Stimulated activated CD4-positive, alpha-beta T cell treated with anti-CD3 and anti-CD28 coated beads, TNF-alpha, amount 100 ng/mL, for 24 hours (primary cell): ENCODE results near the gene CCDC71L.

Experiments used
- DNase-seq, 3 experiments: peaks; one replicate each; pipeline ENCODE4 v3.0.0-alpha.2; 2020; ENCODE audit warnings: low read depth in 3 of 3

The CCDC71L gene

GRCh38 chr7:106659166-106659962 lies 1.6 kb downstream of the CCDC71L start:
- DNase-seq: no peak

GRCh38 chr7:106658316-106659165 lies 2.4 kb downstream of the CCDC71L start:
- DNase-seq: no peak

GRCh38 chr7:106657085-106657991 lies 3.6 kb downstream of the CCDC71L start:
- DNase-seq: no peak

GRCh38 chr7:106655703-106656498 lies 5.1 kb downstream of the CCDC71L start:
- no peak for DNase-seq

- no peak for DNase-seq
Observed at GRCh38 chr7:106653488-106653887, 7.5 kb downstream of the CCDC71L start.

GRCh38 chr7:106652909-106653308 lies 8.0 kb downstream of the CCDC71L start:
- no peak for DNase-seq

- DNase-seq: no peak
Observed at GRCh38 chr7:106652092-106652491, 8.9 kb downstream of the CCDC71L start.

GRCh38 chr7:106646256-106646655 lies 14.7 kb downstream of the CCDC71L start:
- DNase-seq: no peak

GRCh38 chr7:106644999-106645398 lies 16.0 kb downstream of the CCDC71L start:
- DNase-seq: no peak

- DNase-seq: no peak
Observed at GRCh38 chr7:106643216-106644000, 17.6 kb downstream of the CCDC71L start.

- no peak for DNase-seq
Observed at GRCh38 chr7:106641416-106641815, 19.5 kb downstream of the CCDC71L start.

GRCh38 chr7:106640368-106641141 lies 20.4 kb downstream of the CCDC71L start:
- no peak for DNase-seq

- DNase-seq: no peak
Observed at GRCh38 chr7:106639476-106640334, 21.3 kb downstream of the CCDC71L start.

GRCh38 chr7:106635411-106635810 lies 25.5 kb downstream of the CCDC71L start:
- DNase-seq: no peak

GRCh38 chr7:106634958-106635357 lies 26.0 kb downstream of the CCDC71L start:
- DNase-seq: no peak

- no peak for DNase-seq
Observed at GRCh38 chr7:106630648-106631047, 30.3 kb downstream of the CCDC71L start.

GRCh38 chr7:106629516-106629915 lies 31.4 kb downstream of the CCDC71L start:
- no peak for DNase-seq

GRCh38 chr7:106626376-106627164 lies 34.4 kb downstream of the CCDC71L start:
- no peak for DNase-seq
